Adrenal gland (tissue), 19 donors: ENCODE data around the gene ZNF561. TPM values are rescaled to one million over a fixed set of nuclear protein-coding genes. Genes with fewer than 3 reads are reported as not detected.
A peak's percentile ranks its signal among the peaks of the same experiment; 100 is the strongest.

Source experiments
- DNase-seq, 7 donors: peaks; one replicate each; pipeline ENCODE4 v3.0.0-alpha.2; 2019 to 2020
- H3K27ac ChIP-seq, 5 donors: fragments of 200-600 bp; sonication (generic) in 4 of 5; 1 replicate in 3 of 5; 2 replicates in 2 of 5; pipeline versions ENCODE4 v1.5.1 to v1.8.0; 2016 to 2020; ENCODE audit warnings: mild to moderate bottlenecking in 1 of 5
- H3K27me3 ChIP-seq: fragments of 200-600 bp; 2 replicates; pipeline ENCODE4 v1.8.0; 2021
- H3K36me3 ChIP-seq, 2 donors: fragments of 200-600 bp; replicated peaks in 1 of 2; 1 replicate in 1 of 2; 2 replicates in 1 of 2; pipeline versions ENCODE4 v1.5.1 to v1.8.0; 2018 to 2022
- H3K4me1 ChIP-seq, 2 donors: fragments of 200-600 bp; replicated peaks in 1 of 2; 1 replicate in 1 of 2; 2 replicates in 1 of 2; pipeline versions ENCODE4 v1.5.1 to v1.8.0; 2018 to 2021
- H3K4me3 ChIP-seq, 4 donors: fragments of 200-600 bp; sonication (generic) in 3 of 4; one replicate each; pipeline ENCODE4 v1.5.1; 2016 to 2018
- H3K9me3 ChIP-seq, 3 donors: fragments of 200-600 bp; sonication (generic) in 1 of 3; replicated peaks in 1 of 3; 1 replicate in 2 of 3; 2 replicates in 1 of 3; pipeline versions ENCODE4 v1.5.1 to v1.8.0; 2016 to 2021
- CTCF ChIP-seq, 6 experiments: fragments of 450-650 bp in 4 of 6; fragments of 200-600 bp in 2 of 6; sonication (generic) in 1 of 6; IDR thresholded peaks; 1 replicate in 5 of 6; 2 replicates in 1 of 6; pipeline versions ENCODE4 v1.5.1 to v1.8.0; 2016 to 2021; ENCODE audit warnings: antibody characterized with exemption in 6 of 6, mild to moderate bottlenecking in 2 of 6, moderate library complexity in 1 of 6
- POLR2A ChIP-seq, 2 donors: fragments of 450-650 bp; IDR thresholded peaks; one replicate each; pipeline ENCODE4 v1.6.1; 2017; ENCODE audit warnings: antibody characterized with exemption in 2 of 2, mild to moderate bottlenecking in 2 of 2, moderate library complexity in 1 of 2
- WGBS, 4 donors: extraction: QIAGEN DNeasy Blood & Tissue Kit in 2 of 4; methylation state at CpG; one replicate each; pipeline versions ENCODE4 v1.1.5 to v1.1.7; 2013 to 2017; 5-methylcytosine and 5-hydroxymethylcytosine counted together
- intact Hi-C, 2 donors: fragments of 100-400 bp; cut with DNase I; formaldehyde crosslinking; loops; one replicate each; pipeline versions ENCODE4 v1.14.1 to v1.15.0; 2022 to 2023
- long read RNA-seq, 10 donors: library from polyadenylated mRNA in 3 of 10; unstranded in 2 of 10; stranded (forward) in 1 of 10; transcript quantifications; one replicate each; pipeline ENCODE4 v2.0.0 and lab custom pipeline, GENCODE V29; 2021 to 2026
- polyA plus RNA-seq, 3 donors: library from polyadenylated mRNA; stranded (reverse); fragments of 200-250 nt in 2 of 3; fragments of 350-450 nt in 1 of 3; fragmentation: Illumina TruSeq in 1 of 3; extraction: RNeasy Lipid Tissue Mini Kit (QIAGEN cat#74804) in 1 of 3; gene quantifications; one replicate each; pipeline ENCODE4 v1.2.3, GENCODE V29; 2013 to 2014
- total RNA-seq, 9 donors: library from RNA; depleted of rRNA in 4 of 9; stranded (reverse); fragments of >200 nt in 4 of 9; fragments of 120-200 nt in 1 of 9; fragmentation: NEBNext Ultra II Directional in 1 of 9; extraction: Animal tissue kit (Norgen Biotek cat#: 25700) in 1 of 9; gene quantifications; one replicate each; pipeline versions ENCODE4 v1.1.0 to v1.2.4, GENCODE V29; 2013 to 2023
- donor health status: healthy with polysubstance abuse.
- donor health status: Bipolar disorder and iron deficiency.
- donor health status: DM: yes; HTN: yes; CAD: no.
- donor health status: DM: no; HTN: no; CAD: no.
- donor health status: DM: no; HTN: no; CAD: no.
- donor health status: DM: yes; HTN: yes; CAD: no.

The ZNF561 gene
- total RNA-seq (10 to 100 TPM; 17.8 to 57.9 (median 34.6) TPM), polyA plus RNA-seq (10 to 100 TPM; 20.1 to 28.9 (median 25.4) TPM)
- long read RNA-seq, donor 1, full-length matches to known transcripts, result 3 of 3 reads
- long read RNA-seq, donor 1, partial matches to known transcripts, result 0 of 3 reads
- long read RNA-seq, donor 1, other reads (novel, unspliced or antisense), result 0 of 3 reads
- long read RNA-seq, donor 2, full-length matches to known transcripts, result 2 of 2 reads
- long read RNA-seq, donor 2, partial matches to known transcripts, result 0 of 2 reads
- long read RNA-seq, donor 2, other reads (novel, unspliced or antisense), result 0 of 2 reads
- long read RNA-seq, donor 3, full-length matches to known transcripts, result 2 of 2 reads
- long read RNA-seq, donor 3, partial matches to known transcripts, result 0 of 2 reads
- long read RNA-seq, donor 3, other reads (novel, unspliced or antisense), result 0 of 2 reads
- long read RNA-seq, donor 4, full-length matches to known transcripts, result 1 of 2 reads
- long read RNA-seq, donor 4, partial matches to known transcripts, result 0 of 2 reads
- long read RNA-seq, donor 4, other reads (novel, unspliced or antisense), result 1 of 2 reads
- long read RNA-seq, donor 5, full-length matches to known transcripts, result 9 of 12 reads
- long read RNA-seq, donor 5, partial matches to known transcripts, result 1 of 12 reads
- long read RNA-seq, donor 5, other reads (novel, unspliced or antisense), result 2 of 12 reads
- long read RNA-seq, donor 6, partial matches to known transcripts, result 1 of 4 reads
- long read RNA-seq, donor 6, other reads (novel, unspliced or antisense), result 2 of 4 reads
- long read RNA-seq, donor 7, partial matches to known transcripts, result 0 of 1 reads
- long read RNA-seq, donor 7, other reads (novel, unspliced or antisense), result 0 of 1 reads
- long read RNA-seq, donor 8, full-length matches to known transcripts, result 2 of 2 reads
- long read RNA-seq, donor 8, partial matches to known transcripts, result 0 of 2 reads
- long read RNA-seq, donor 8, other reads (novel, unspliced or antisense), result 0 of 2 reads
- long read RNA-seq, donor 9, full-length matches to known transcripts, result 3 of 3 reads
- long read RNA-seq, donor 9, partial matches to known transcripts, result 0 of 3 reads
- long read RNA-seq, donor 9, other reads (novel, unspliced or antisense), result 0 of 3 reads
- long read RNA-seq, donor 10, partial matches to known transcripts, result 0 of 1 reads
- long read RNA-seq, donor 10, other reads (novel, unspliced or antisense), result 0 of 1 reads

- Histone ChIP-seq H3K9me3 (no peaks in the 10 kb centered on the region), H3K27me3 (no peaks in the 10 kb centered on the region), H3K4me3 (peak within 1 kb of the TSS; percentile 44 to 91 (median 79)), H3K36me3 (peaks cover 0 to 29% of the 10 kb centered on the region in 2 donors), H3K4me1 (peaks cover 9 to 24% of the 10 kb centered on the region in 2 donors), H3K27ac (peak within 1 kb of the TSS; percentile 85 to 95 (median 92))
- intact Hi-C loops, result loop anchor here (5.0 to 10.0 kb wide), 3 partner anchors 176 to 487 kb away; no protein-coding TSS in a partner anchor
- TF ChIP-seq CTCF (IDR thresholded peaks at IDR 0.05) (peak in 1 of 6 experiments; percentile 9), POLR2A (IDR thresholded peaks at IDR 0.05) (peak in 1 of 2 donors; percentile 38)
- 0 to 2% (median 1%) methylated on average over 27 to 33 of the region's 33 CpGs for WGBS, 4 donors
- peak; percentile 78 to 92 (median 85) for DNase-seq
These were observed at the start of gene ZNF561 for GRCh38 chr19:9621156-9622037. Gene ZNF561, minus strand, starts transcription at chr19:9621232. Its CDS starts 1,776 bp downstream, at chr19:9619456.

DNA sequence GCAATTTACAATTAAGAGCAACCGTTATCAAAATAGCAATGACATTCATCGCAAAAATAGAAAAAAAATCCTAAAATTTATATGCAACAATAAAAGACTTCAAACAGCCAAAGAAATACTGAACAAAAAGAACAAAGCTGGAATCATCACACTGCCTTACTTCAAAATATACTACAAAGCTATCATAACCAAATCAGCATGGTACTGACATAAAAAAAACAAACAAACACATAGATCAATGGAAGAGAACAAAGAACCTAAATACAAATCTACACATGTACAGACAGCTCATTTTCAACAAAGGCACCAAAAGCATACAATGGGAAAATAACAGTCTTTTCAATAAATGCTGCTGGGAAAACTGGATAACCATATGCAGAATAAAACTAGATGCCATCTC is 47.5 kb upstream of the ZNF561 start:
- Histone ChIP-seq H3K4me3 (no peak overlapping the region), H3K36me3 (no peaks in the 10 kb centered on the region), H3K4me1 (no peaks in the 10 kb centered on the region), H3K9me3 (peaks cover 0 to 23% (median 0%) of the 10 kb centered on the region in 3 donors), H3K27me3 (no peaks in the 10 kb centered on the region), H3K27ac (no peak overlapping the region)
- WGBS, 4 donors, result 96 to 100% (median 98%) methylated on average over 2 of the region's 2 CpGs
- intact Hi-C loops, result no loop called here
- DNase-seq, result no peak
- TF ChIP-seq CTCF (IDR thresholded peaks at IDR 0.05) (no peak), POLR2A (IDR thresholded peaks at IDR 0.05) (no peak)

DNA sequence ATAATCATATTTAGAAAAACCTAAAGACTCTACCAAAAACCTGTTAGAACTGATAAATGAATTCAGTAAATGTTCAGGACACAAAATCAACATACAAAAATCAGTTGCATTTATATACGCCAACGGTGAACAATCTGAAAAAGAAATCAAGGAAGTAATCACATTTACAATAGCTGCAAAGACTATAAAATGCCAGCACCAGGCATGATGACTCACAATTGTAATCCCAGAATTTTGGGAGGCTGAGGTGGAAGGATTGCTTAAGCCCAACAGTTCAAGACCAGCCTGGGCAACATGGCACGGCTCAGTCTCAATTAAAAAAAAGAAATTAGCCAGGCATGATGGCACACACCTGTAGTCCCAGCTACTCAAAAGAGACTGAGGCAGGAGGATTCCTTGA is 46.9 kb upstream of the ZNF561 start:
- Histone ChIP-seq H3K4me3 (no peak overlapping the region), H3K4me1 (no peaks in the 10 kb centered on the region), H3K36me3 (no peaks in the 10 kb centered on the region), H3K27me3 (no peaks in the 10 kb centered on the region), H3K27ac (no peak overlapping the region), H3K9me3 (peaks cover 0 to 16% (median 0%) of the 10 kb centered on the region in 3 donors)
- intact Hi-C loops, result no loop called here
- TF ChIP-seq CTCF (IDR thresholded peaks at IDR 0.05) (no peak), POLR2A (IDR thresholded peaks at IDR 0.05) (no peak)
- 88 to 99% (median 97%) methylated on average over 3 of the region's 3 CpGs for WGBS, 4 donors
- DNase-seq, result no peak
